ENCODE data around the gene ZNF311.

Gene ZNF311

GRCh38 chr6:29009358-29009757 lies 4.2 kb upstream of the ZNF311 start:
- H3K4me1 ChIP-seq (ENCODE audit: control insufficient read depth, low read length), result peaks cover 6% of the 10 kb centered on the region; the same call in 1 of the 2 replicates
- peaks cover 32% of the 10 kb centered on the region for H3K27me3 ChIP-seq (ENCODE audit: control insufficient read depth, low read length)
- no peaks in the 10 kb centered on the region for H3F3A ChIP-seq (ENCODE audit: control insufficient read depth, insufficient read depth)
- H3K79me2 ChIP-seq (ENCODE audit: control insufficient read depth, low read length), result no peaks in the 10 kb centered on the region
- no peaks in the 10 kb centered on the region for H3K9me3 ChIP-seq (ENCODE audit: control insufficient read depth, insufficient read depth, low read length)
- H3K36me3 ChIP-seq (ENCODE audit: control insufficient read depth, low read length), result no peaks in the 10 kb centered on the region
- H3K9me2 ChIP-seq (replicated peaks; ENCODE audit: control insufficient read depth, low read length), result no peaks in the 10 kb centered on the region
- H3K4me3 ChIP-seq (ENCODE audit: low read length), result no peak overlapping the region
- TF ChIP-seq EZH2phosphoT487 (IDR thresholded peaks at IDR 0.05; ENCODE audit: borderline replicate concordance, low read length) (no peak), CTCF (IDR thresholded peaks at IDR 0.05; ENCODE audit: low read depth, low read length, poor library complexity, severe bottlenecking) (no peak)
- H3K27ac ChIP-seq (ENCODE audit: low read depth, low read length), result no peak overlapping the region
- no peaks in the 10 kb centered on the region for H4K20me1 ChIP-seq (ENCODE audit: control insufficient read depth, insufficient read depth, low read depth, low read length)
- no peak overlapping the region for H3K4me2 ChIP-seq (ENCODE audit: low read length)

GRCh38 chr6:29008089-29008488 lies 3.0 kb upstream of the ZNF311 start:
- Histone ChIP-seq H3K27me3 (ENCODE audit: control insufficient read depth, low read length) (peaks cover 39% of the 10 kb centered on the region), H3K9me3 (ENCODE audit: control insufficient read depth, insufficient read depth, low read length) (no peaks in the 10 kb centered on the region), H3K79me2 (ENCODE audit: control insufficient read depth, low read length) (no peaks in the 10 kb centered on the region), H3K9me2 (replicated peaks; ENCODE audit: control insufficient read depth, low read length) (no peaks in the 10 kb centered on the region), H3K4me3 (ENCODE audit: low read length) (no peak overlapping the region), H4K20me1 (ENCODE audit: control insufficient read depth, insufficient read depth, low read depth, low read length) (no peaks in the 10 kb centered on the region), H3K4me1 (ENCODE audit: control insufficient read depth, low read length) (peaks cover 6% of the 10 kb centered on the region; the same call in 1 of the 2 replicates), H3K36me3 (ENCODE audit: control insufficient read depth, low read length) (no peaks in the 10 kb centered on the region), H3F3A (ENCODE audit: control insufficient read depth, insufficient read depth) (no peaks in the 10 kb centered on the region), H3K27ac (ENCODE audit: low read depth, low read length) (no peak overlapping the region), H3K4me2 (ENCODE audit: low read length) (no peak overlapping the region)
- no peak for TF ChIP-seq EZH2phosphoT487 (IDR thresholded peaks at IDR 0.05; ENCODE audit: borderline replicate concordance, low read length)

- H3K27me3 ChIP-seq (ENCODE audit: control insufficient read depth, low read length), result peaks cover 40% of the 10 kb centered on the region
- no peaks in the 10 kb centered on the region for H3K9me2 ChIP-seq (replicated peaks; ENCODE audit: control insufficient read depth, low read length)
- H3K9me3 ChIP-seq (ENCODE audit: control insufficient read depth, insufficient read depth, low read length), result no peaks in the 10 kb centered on the region
- H3K27ac ChIP-seq (ENCODE audit: low read depth, low read length), result no peak overlapping the region
- H3K4me1 ChIP-seq (ENCODE audit: control insufficient read depth, low read length), result no peaks in the 10 kb centered on the region
- TF ChIP-seq EZH2phosphoT487 (IDR thresholded peaks at IDR 0.05; ENCODE audit: borderline replicate concordance, low read length) (no peak), CTCF (IDR thresholded peaks at IDR 0.05; ENCODE audit: low read depth, low read length, poor library complexity, severe bottlenecking) (no peak)
- no peaks in the 10 kb centered on the region for H3K79me2 ChIP-seq (ENCODE audit: control insufficient read depth, low read length)
- no peaks in the 10 kb centered on the region for H3K36me3 ChIP-seq (ENCODE audit: control insufficient read depth, low read length)
- no peak overlapping the region for H3K4me2 ChIP-seq (ENCODE audit: low read length)
- no peak overlapping the region for H3K4me3 ChIP-seq (ENCODE audit: low read length)
- no peaks in the 10 kb centered on the region for H3F3A ChIP-seq (ENCODE audit: control insufficient read depth, insufficient read depth)
- H4K20me1 ChIP-seq (ENCODE audit: control insufficient read depth, insufficient read depth, low read depth, low read length), result no peaks in the 10 kb centered on the region
Measured at GRCh38 chr6:28996844-28997510, 8.1 kb downstream of the ZNF311 start.

GRCh38 chr6:28995093-28995650 lies 9.9 kb downstream of the ZNF311 start:
- Histone ChIP-seq H3K4me2 (ENCODE audit: low read length) (no peak overlapping the region), H3K27me3 (ENCODE audit: control insufficient read depth, low read length) (peaks cover 36% of the 10 kb centered on the region), H3K9me3 (ENCODE audit: control insufficient read depth, insufficient read depth, low read length) (no peaks in the 10 kb centered on the region), H3K27ac (ENCODE audit: low read depth, low read length) (no peak overlapping the region), H3F3A (ENCODE audit: control insufficient read depth, insufficient read depth) (no peaks in the 10 kb centered on the region), H3K4me1 (ENCODE audit: control insufficient read depth, low read length) (no peaks in the 10 kb centered on the region), H3K36me3 (ENCODE audit: control insufficient read depth, low read length) (no peaks in the 10 kb centered on the region), H3K79me2 (ENCODE audit: control insufficient read depth, low read length) (no peaks in the 10 kb centered on the region), H3K4me3 (ENCODE audit: low read length) (no peak overlapping the region), H4K20me1 (ENCODE audit: control insufficient read depth, insufficient read depth, low read depth, low read length) (no peaks in the 10 kb centered on the region), H3K9me2 (replicated peaks; ENCODE audit: control insufficient read depth, low read length) (no peaks in the 10 kb centered on the region)
- TF ChIP-seq CTCF (IDR thresholded peaks at IDR 0.05; ENCODE audit: low read depth, low read length, poor library complexity, severe bottlenecking), result no peak
- TF ChIP-seq EZH2phosphoT487 (IDR thresholded peaks at IDR 0.05; ENCODE audit: borderline replicate concordance, low read length), result no peak
